Panc1 (cell line): ENCODE measurements around the gene TBCD.

Source experiments
- CTCF ChIP-seq: fragments of 450-650 bp; IDR thresholded peaks from 2 replicates; pipeline ENCODE4 v1.5.1; 2017; ENCODE audit warnings: mild to moderate bottlenecking
- REST ChIP-seq, 2 experiments: IDR thresholded peaks; 2 replicates each; pipeline ENCODE4 v1.6.1; 2011 to 2012; ENCODE audit warnings: low read depth in 2 of 2, control low read depth in 1 of 2, low read length in 1 of 2, mild to moderate bottlenecking in 1 of 2, moderate library complexity in 1 of 2; ENCODE audit not compliant: insufficient read depth in 1 of 2

DNA sequence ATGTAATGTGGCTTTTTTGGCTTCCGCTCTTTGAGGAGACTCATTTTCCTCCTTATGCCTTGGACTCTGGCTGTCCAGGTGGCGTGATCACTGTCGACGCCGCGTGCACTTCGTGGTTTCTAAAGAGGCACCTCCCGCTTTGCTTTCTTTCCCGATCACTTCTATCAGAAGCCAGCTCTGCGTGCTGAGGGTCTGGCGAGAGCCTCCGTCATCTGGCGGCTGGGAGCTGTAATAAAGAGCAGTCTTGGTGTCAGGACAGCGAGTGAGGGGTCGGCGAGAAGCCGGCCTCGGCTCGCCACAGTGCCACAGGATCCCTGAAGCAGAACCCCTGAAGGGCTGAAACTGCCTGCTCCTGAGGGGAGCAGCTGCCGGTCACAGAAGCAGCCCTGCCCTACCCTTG is 80.5 kb downstream of the TBCD start:
- TF ChIP-seq CTCF (no peak), REST (IDR thresholded peaks at IDR 0.05; ENCODE audit: insufficient read depth in 1 of 2, low read depth in 2 of 2, low read length in 1 of 2) (no peak)
